ENCODE measurements around the gene PNPLA7. TPM values are rescaled to one million over a fixed set of nuclear protein-coding genes. Genes with fewer than 3 reads are reported as not detected.

The PNPLA7 gene
- total RNA-seq, 4 donors from 2014 or later, result 0.61 to 3.4 (median 0.91) TPM

DNA sequence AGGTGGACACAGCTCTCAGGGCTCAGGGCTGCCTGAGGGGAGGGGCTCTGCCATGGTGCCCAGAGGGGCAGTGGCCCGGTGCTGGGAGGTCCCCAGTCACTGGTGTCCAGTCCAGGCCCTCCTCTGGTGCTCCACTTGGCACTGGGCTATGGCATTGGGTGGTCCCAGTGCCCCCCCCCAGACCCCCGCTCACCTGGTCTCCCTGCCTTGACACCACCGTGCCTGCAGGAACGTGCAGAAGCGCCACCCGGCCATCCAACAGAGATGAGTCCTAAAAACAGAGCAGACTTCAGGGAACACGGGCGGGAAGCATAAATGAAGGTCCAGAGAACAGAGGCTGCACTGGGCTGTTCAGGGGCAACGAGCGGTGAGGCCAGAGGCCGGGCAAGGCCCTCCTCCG is 48.7 kb downstream of the PNPLA7 start:
- no peaks in the 10 kb centered on the region for H3K36me3 ChIP-seq
- TF ChIP-seq, protein P1, sequence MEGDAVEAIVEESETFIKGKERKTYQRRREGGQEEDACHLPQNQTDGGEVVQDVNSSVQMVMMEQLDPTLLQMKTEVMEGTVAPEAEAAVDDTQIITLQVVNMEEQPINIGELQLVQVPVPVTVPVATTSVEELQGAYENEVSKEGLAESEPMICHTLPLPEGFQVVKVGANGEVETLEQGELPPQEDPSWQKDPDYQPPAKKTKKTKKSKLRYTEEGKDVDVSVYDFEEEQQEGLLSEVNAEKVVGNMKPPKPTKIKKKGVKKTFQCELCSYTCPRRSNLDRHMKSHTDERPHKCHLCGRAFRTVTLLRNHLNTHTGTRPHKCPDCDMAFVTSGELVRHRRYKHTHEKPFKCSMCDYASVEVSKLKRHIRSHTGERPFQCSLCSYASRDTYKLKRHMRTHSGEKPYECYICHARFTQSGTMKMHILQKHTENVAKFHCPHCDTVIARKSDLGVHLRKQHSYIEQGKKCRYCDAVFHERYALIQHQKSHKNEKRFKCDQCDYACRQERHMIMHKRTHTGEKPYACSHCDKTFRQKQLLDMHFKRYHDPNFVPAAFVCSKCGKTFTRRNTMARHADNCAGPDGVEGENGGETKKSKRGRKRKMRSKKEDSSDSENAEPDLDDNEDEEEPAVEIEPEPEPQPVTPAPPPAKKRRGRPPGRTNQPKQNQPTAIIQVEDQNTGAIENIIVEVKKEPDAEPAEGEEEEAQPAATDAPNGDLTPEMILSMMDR (IDR thresholded peaks at IDR 0.05), result peak in 1 of 6 experiments; percentile 1
- no peak for TF ChIP-seq POLR2A (IDR thresholded peaks at IDR 0.05)
- intact Hi-C loops (cut with DNase I), result no loop called here
- 77 to 84% methylated on average over 5 of the region's 12 CpGs for WGBS, 2 donors
- no peak overlapping the region for H3K4me3 ChIP-seq
- no peak overlapping the region for H3K27ac ChIP-seq
- no peak for DNase-seq
- H3K4me1 ChIP-seq, result no peaks in the 10 kb centered on the region
- no peaks in the 10 kb centered on the region for H3K9me3 ChIP-seq
- H3K27me3 ChIP-seq, result no peaks in the 10 kb centered on the region

DNA sequence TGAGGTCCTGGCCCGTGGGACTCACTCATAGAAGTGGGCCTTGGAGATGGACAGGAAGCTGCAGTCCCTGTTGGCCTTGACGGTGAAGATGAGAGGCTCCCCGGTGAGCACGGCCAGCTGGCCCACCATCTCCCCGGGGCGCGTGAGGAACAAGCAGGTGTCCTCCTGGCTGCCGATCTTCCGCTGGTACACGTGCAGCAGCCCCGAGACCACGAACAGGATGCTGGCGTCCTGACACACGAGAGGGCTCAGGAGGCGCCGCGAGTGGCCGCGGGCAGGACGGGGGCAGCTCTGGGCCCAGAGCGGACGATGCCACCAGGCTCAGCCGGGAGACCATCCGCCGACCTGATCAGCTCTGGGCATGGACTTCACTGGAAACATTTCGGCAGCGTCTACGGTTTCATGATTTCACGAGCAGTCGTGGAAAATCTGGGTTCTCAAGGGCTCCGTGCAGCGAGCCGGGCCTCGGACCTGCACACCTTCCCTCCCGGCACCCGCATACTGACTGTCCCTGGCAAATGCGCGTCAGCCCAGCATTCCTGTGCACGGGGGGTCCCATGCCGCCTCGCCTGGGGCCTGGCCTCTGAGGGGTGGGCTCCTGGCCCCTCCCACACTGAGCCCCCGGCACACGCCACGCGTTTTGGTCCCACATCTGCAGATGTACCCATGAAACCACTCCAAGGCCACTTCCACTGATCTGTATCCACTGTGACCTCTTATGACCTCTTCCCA is 49.4 kb downstream of the PNPLA7 start:
- Histone ChIP-seq H3K36me3 (no peaks in the 10 kb centered on the region), H3K4me3 (no peak overlapping the region), H3K27me3 (no peaks in the 10 kb centered on the region), H3K4me1 (no peaks in the 10 kb centered on the region), H3K27ac (no peak overlapping the region), H3K9me3 (no peaks in the 10 kb centered on the region)
- 94% methylated on average over 36 of the region's 45 CpGs; no CpG with 5 or more reads in 1 of the 2 donors for WGBS, 2 donors
- TF ChIP-seq, protein P1 (IDR thresholded peaks at IDR 0.05), result no peak
- no peak for TF ChIP-seq POLR2A (IDR thresholded peaks at IDR 0.05)
- DNase-seq, result no peak
- intact Hi-C loops (cut with DNase I), result no loop called here

DNA sequence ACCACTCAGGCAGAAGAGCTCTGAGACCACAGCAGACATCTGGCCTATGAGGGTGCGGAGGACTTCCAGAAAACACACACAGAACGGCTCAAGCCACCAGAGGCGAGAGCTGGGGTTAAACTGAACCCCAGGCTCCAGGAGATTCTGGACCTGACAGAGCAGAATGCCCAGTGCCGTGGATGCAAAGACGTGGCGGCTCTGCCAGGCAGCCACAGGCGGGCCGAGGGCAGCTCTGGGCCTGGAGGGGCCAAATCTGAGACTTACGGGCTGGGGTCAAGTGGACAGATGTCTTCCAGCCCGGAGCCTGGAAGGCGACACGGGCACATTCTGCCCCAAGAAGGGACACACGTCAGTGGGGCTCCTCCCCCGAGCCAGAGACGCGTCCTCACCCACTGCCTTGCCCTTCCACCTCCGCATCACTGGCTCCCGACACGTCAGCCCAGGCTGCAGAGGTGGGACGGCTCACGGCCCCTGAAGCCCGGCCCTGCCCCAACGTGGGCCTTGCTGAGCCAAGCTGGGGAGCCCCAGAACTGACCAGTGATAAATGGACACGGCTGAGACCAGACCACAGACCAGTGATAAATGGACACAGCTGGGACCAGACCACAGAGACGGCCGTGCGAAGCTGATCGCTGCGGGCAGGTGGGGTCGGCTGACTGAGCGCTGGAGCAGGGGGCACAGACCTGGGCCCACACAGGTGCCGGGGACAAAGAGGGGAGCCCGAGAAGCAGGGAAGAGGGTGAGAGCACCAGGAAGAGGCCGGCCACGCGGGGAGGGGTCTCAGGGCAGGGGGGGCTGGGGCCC is 50.1 kb downstream of the PNPLA7 start:
- Histone ChIP-seq H3K4me1 (no peaks in the 10 kb centered on the region), H3K36me3 (no peaks in the 10 kb centered on the region), H3K27ac (no peak overlapping the region), H3K4me3 (no peak overlapping the region), H3K9me3 (no peaks in the 10 kb centered on the region), H3K27me3 (no peaks in the 10 kb centered on the region)
- WGBS, 2 donors, result 85% methylated on average over 7 to 16 of the region's 36 CpGs
- intact Hi-C loops (cut with DNase I), result no loop called here
- TF ChIP-seq, protein P1 (IDR thresholded peaks at IDR 0.05), result no peak
- no peak for TF ChIP-seq POLR2A (IDR thresholded peaks at IDR 0.05)
- DNase-seq, result no peak

GRCh38 chr9:137499416-137499815 is 50.8 kb downstream of the PNPLA7 start:
- Histone ChIP-seq H3K4me1 (no peaks in the 10 kb centered on the region), H3K36me3 (no peaks in the 10 kb centered on the region), H3K4me3 (no peak overlapping the region), H3K27me3 (no peaks in the 10 kb centered on the region), H3K27ac (no peak overlapping the region), H3K9me3 (no peaks in the 10 kb centered on the region)
- TF ChIP-seq POLR2A (IDR thresholded peaks at IDR 0.05), result no peak
- TF ChIP-seq, protein P1 (IDR thresholded peaks at IDR 0.05), result no peak
- DNase-seq, result no peak
- intact Hi-C loops (cut with DNase I), result no loop called here
- 94 to 100% methylated on average over 2 to 4 of the region's 16 CpGs for WGBS, 2 donors

DNA sequence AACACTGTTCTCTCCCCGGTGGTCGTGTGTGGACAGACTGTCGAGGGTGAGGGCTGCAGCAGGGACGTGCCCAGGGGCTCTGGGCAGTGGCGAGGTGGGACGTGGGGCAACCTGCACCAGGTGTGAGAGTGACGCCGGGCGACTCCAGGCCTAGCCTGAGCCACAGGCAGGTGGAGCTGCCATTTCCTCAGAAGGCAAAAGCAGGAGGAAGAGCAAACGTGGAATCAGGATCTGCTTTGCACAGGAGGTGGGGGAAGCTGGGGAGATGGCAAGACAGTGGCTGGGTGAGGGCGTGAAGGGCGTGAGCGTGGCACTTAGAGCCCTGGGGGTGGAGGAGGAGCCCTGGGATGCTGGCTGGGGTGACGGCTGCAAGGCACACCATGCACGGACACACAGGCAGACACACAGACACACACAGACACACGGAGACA is 51.5 kb downstream of the PNPLA7 start:
- no peaks in the 10 kb centered on the region for H3K4me1 ChIP-seq
- WGBS, 2 donors, result 70 to 87% methylated on average over 6 to 8 of the region's 16 CpGs
- no peaks in the 10 kb centered on the region for H3K27me3 ChIP-seq
- no peak for DNase-seq
- TF ChIP-seq, protein P1 (IDR thresholded peaks at IDR 0.05), result no peak
- no peak for TF ChIP-seq POLR2A (IDR thresholded peaks at IDR 0.05)
- intact Hi-C loops (cut with DNase I), result no loop called here
- H3K4me3 ChIP-seq, result no peak overlapping the region
- no peaks in the 10 kb centered on the region for H3K36me3 ChIP-seq
- no peaks in the 10 kb centered on the region for H3K9me3 ChIP-seq
- H3K27ac ChIP-seq, result no peak overlapping the region
